ENCODE results near the gene PLCD3.

The PLCD3 gene

GRCh38 chr17:45149669-45150664 is 17.7 kb upstream of the PLCD3 start:
- peak; percentile 81 for DNase-seq

DNA sequence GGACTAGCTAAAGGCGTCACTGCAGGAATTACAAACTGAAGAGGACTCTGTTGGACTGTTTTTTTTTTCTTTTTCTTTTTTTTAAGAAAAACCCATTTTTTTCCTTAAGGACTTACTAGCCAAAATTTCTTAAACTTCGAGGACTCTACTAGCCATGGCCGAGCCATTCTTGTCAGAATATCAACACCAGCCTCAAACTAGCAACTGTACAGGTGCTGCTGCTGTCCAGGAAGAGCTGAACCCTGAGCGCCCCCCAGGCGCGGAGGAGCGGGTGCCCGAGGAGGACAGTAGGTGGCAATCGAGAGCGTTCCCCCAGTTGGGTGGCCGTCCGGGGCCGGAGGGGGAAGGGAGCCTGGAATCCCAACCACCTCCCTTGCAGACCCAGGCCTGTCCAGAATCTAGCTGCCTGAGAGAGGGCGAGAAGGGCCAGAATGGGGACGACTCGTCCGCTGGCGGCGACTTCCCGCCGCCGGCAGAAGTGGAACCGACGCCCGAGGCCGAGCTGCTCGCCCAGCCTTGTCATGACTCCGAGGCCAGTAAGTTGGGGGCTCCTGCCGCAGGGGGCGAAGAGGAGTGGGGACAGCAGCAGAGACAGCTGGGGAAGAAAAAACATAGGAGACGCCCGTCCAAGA is 16.8 kb upstream of the PLCD3 start:
- DNase-seq, result peak; percentile 93

DNA sequence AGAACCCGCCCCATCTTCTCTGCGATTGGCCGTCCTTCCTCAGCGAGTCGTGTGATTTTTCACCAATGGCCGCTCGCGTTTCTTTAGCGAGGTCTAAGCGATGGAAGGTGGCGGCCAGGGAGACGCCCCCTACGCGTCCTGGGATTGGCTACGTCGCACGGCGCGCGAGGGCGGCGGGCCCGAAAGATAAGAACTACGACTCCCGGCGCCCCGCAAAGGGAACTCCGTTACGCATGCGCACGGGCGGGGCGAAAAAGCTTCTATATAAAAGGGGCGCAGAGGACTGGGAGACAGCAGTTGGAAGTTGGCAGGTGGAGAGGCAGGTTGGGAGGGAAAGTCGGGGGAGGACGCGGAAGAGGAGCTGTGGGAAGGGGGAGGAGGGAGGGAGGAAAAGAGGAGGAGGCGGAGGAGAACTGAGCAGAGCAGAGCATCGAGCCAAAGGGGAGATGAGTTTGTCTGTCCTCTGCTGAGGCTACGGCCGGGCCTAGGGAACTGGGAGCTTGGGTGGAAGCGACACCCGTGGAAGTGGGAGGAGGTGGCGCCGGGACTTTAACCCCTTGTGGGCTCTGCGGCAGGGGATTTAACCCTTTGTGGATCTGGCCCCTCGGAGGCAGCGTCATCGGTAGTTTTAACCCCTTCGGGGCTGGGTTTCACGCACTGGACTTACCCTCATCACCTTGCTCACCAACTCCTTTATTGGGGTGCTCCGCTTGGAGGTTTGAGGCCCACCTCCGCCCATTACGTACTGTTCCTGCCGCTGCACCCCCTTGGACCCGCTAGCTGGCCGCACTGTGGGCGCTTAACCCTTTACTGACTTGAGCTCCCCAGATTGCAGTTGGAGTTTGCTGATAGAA is 16.1 kb upstream of the PLCD3 start, which contains the start of gene HEXIM1:
TSS of gene HEXIM1 (plus strand) at position 293 of the 854 bp plus-strand sequence. CDS start 716 bp downstream, outside the sequence.
- peak; percentile 99 for DNase-seq

- peak; percentile 96 for DNase-seq
These were observed 15.4 kb upstream of the PLCD3 start for GRCh38 chr17:45147581-45148182.

DNA sequence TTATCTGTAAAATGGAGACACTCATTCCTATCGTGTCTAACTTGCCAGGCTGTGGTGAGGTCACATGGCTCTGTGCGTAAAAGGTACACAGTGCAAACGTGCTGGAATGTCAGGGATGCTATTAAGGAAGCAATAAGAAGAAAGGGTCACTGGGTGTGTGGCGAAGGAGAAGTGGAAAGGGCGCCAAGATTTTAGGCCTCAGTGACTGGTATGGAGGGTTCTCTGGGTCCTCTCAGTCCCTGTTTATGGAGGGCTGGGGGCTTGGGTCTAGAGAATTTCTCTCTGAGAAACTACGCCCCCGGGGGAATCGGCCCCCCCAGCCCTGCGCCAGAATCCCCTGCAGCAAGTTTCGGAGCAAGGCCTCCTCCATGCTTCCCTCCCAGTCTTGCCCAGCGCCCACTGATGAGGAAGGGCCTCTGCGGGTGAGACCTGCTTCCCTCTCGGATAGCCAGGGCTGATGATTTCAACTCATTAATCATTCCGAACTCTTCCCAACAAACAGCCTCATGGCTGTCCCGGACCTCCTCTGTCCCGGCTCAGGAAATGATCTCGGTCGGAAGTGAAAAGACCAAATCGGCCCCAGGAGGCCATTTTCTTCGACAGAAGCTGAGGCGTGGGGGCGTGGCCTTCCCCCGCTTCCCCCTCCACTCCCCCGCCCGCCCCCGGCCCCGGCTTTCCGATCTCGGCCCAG is 14.7 kb upstream of the PLCD3 start:
- peak; percentile 95 for DNase-seq

- no peak for DNase-seq
These were observed 14.2 kb upstream of the PLCD3 start for GRCh38 chr17:45146592-45146889.

GRCh38 chr17:45146166-45146565 is 13.9 kb upstream of the PLCD3 start:
- DNase-seq, result no peak

- DNase-seq, result no peak
These were observed 12.7 kb upstream of the PLCD3 start for GRCh38 chr17:45145035-45145389.

- DNase-seq, result no peak
These were observed 12.1 kb upstream of the PLCD3 start for GRCh38 chr17:45144199-45145034.

DNA sequence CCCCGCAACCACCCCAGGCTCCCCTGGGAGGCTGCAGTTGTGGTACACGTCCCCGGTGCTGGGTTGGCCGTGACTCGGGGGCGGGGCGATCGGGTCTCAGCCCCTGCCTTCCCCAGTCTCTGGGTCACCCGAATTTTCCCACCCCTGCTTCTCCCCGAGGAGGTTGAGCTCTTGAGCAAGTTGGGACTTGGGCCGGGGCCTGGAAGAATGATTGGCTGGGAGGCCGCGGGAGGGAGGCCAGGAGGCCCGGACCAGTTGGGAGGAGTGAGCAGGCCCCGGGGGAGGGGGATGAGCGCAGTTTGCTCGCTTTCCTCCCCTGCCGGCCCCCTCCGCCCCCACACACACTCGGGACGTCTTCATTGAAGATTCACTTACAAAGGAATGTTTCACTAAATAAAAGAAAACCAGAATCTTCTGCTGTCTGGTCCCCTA is 11.5 kb upstream of the PLCD3 start:
- no peak for DNase-seq

- no peak for DNase-seq
These were observed 10.9 kb upstream of the PLCD3 start for GRCh38 chr17:45143094-45143670.

GRCh38 chr17:45139533-45139920 is 7.2 kb upstream of the PLCD3 start:
- no peak for DNase-seq

GRCh38 chr17:45138911-45139532 is 6.7 kb upstream of the PLCD3 start:
- no peak for DNase-seq

GRCh38 chr17:45137561-45138305 is 5.4 kb upstream of the PLCD3 start:
- DNase-seq, result no peak

DNA sequence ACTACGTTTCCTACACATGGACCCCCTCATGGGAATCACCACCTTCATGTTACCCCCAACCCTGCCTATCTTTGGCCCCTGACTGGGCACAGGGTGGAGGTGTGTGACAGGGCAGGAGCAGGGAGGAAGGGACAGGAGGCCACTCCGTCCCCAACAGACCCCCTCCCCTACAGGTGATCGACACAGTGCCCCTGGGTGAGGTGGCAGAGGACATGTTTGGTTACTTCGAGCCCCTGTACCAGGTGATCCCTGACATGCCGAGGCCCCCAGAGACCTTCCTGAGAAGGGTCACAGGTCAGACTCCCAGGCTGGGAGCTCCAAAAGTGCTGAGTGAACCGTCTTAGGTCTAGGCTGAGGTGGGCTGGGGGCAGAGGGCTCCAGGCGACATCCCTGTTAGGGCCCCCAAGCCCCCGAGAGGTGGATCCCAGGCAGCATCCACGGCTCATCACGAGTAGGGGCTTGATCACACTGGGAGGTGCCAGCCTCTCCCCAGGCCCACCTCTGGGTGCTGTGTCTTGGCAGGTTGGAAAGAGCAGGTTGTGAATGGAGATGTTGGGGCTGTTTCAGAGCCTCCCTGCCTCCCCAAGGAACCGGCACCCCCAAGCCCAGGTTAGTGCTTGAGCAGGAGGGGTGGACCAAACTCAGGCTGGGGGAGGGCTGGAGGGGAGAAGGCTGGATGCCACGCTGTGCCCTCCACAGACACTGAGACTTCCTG is 4.7 kb upstream of the PLCD3 start:
- no peak for DNase-seq

DNA sequence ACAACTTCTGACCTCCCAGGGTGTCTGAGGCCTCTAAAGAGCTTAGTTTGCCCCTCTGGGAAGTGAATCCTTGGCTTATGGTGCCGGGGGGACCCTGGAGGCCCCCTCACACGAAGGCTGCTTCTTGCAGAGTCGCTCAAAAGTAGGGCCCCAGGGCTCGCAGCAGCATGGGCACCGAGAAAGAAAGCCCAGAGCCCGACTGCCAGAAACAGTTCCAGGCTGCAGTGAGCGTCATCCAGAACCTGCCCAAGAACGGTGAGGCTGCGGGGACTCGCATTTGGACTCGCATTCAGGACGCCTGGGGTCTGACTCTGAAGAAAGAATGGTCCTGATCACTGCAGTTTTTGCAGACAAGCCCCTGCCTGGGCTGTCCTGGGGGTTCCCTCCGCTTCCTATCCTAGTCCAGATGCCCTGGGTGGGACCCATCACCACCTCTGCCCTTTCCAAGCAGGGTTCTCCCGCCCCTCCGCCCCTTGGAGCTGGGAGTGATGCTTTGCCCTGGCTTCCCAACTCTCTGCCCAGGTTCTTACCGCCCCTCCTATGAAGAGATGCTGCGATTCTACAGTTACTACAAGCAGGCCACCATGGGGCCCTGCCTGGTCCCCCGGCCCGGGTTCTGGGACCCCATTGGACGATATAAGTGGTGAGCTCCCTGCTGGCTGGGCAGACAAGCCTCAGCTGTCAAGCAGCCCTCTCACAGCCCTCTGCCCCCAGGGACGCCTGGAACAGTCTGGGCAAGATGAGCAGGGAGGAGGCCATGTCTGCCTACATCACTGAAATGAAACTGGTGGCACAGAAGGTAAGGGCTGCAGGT is 3.9 kb upstream of the PLCD3 start:
- no peak for DNase-seq

DNA sequence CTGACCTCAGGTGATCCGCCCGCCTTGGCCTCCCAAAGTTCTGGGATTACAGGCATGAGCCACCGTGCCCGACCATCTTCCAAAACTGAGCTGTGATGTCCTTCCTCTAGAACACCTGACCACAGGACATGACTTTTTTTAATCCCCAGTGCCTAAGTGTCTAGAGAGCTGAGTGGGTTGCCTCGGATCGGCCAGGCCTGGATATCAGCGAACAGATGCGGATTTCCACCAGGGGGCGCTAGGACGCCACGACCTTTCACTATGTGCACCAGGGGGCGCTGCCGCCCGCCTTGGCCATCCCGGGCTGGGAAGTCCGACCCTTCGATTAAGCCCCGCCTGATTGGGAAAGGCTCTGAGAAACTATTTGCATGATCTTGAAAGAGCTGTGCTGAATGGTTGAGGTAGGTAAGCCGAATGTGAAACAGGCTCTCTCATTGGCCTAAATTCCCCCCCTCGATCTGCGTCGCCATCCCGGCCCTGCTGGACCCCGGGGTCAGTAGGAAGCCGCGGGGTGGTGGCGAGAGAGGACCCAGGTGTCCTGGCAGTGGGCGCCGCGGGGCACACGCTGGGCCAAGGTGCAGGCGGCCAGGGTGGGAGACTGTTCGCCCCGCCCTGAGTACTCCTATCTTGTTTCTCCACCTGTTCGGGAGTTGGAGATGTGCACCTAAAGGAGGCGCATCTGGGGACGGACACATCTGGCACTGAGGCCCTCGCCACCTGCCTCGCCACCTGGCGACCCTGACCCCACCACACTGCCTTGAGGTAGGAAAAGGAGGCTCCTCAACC is 3.1 kb upstream of the PLCD3 start, which contains the start of gene ACBD4:
TSS of gene ACBD4 (plus strand) at position 496 of the 786 bp plus-strand sequence. CDS start 458 bp downstream, outside the sequence.
- DNase-seq, result peak; percentile 98

All from OCI-M1 (cell line).